Transverse colon (tissue), 4 donors: ENCODE results near the gene SDK2. TPM values are rescaled to one million over a fixed set of nuclear protein-coding genes. Genes with fewer than 3 reads are reported as not detected.

ENCODE experiments used
- DNase-seq: peaks from one replicate; pipeline ENCODE4 v3.0.0-alpha.2; 2019
- H3K27ac ChIP-seq, 4 donors: fragments of 200-600 bp; sonication (generic); 2 replicates each; pipeline ENCODE4 v1.5.1; 2016 to 2018; ENCODE audit warnings: inconsistent platforms in 4 of 4
- H3K27me3 ChIP-seq: fragments of 200-600 bp; sonication (generic); 2 replicates; pipeline ENCODE4 v1.5.1; 2017; ENCODE audit warnings: inconsistent platforms
- H3K36me3 ChIP-seq, 4 donors: fragments of 200-600 bp; sonication (generic); 2 replicates each; pipeline ENCODE4 v1.5.1; 2017 to 2019; ENCODE audit warnings: inconsistent platforms in 4 of 4
- H3K4me1 ChIP-seq, 4 donors: fragments of 200-600 bp; sonication (generic); 2 replicates each; pipeline ENCODE4 v1.5.1; 2017 to 2020; ENCODE audit warnings: inconsistent platforms in 4 of 4
- H3K4me3 ChIP-seq, 4 donors: fragments of 200-600 bp; sonication (generic); 1 replicate in 1 of 4; 2 replicates in 3 of 4; pipeline versions ENCODE4 v1.5.1 to v1.6.1; 2017 to 2019; ENCODE audit warnings: inconsistent platforms in 4 of 4
- H3K9me3 ChIP-seq, 2 donors: fragments of 200-600 bp; sonication (generic); 2 replicates each; pipeline ENCODE4 v1.5.1; 2017 to 2019; ENCODE audit warnings: inconsistent platforms in 2 of 2
- CTCF ChIP-seq, 5 experiments: fragments of 200-600 bp in 3 of 5; fragments of 450-650 bp in 2 of 5; sonication (generic) in 3 of 5; IDR thresholded peaks; 1 replicate in 2 of 5; 2 replicates in 3 of 5; pipeline ENCODE4 v1.5.1; 2016 to 2017; ENCODE audit warnings: antibody characterized with exemption in 5 of 5, inconsistent platforms in 3 of 5, mild to moderate bottlenecking in 2 of 5, moderate library complexity in 1 of 5
- EP300 ChIP-seq: sonication (generic); formaldehyde crosslinking; IDR thresholded peaks from one replicate; pipeline ENCODE4 v1.6.1; 2017; ENCODE audit warnings: antibody characterized with exemption, low read depth
- POLR2A ChIP-seq: fragments of 450-650 bp; IDR thresholded peaks from one replicate; pipeline ENCODE4 v1.6.1; 2016; ENCODE audit warnings: antibody characterized with exemption, mild to moderate bottlenecking, moderate library complexity
- POLR2AphosphoS5 ChIP-seq, 3 donors: sonication (generic); formaldehyde crosslinking; IDR thresholded peaks; one replicate each; pipeline ENCODE4 v1.6.1; 2016; ENCODE audit warnings: antibody characterized with exemption in 3 of 3
- WGBS, 2 donors: methylation state at CpG; one replicate each; pipeline ENCODE4 v1.1.5; 2018; ENCODE audit warnings: low coverage in 1 of 2; 5-methylcytosine and 5-hydroxymethylcytosine counted together
- in situ Hi-C, 4 donors: fragments of 200-750 bp; cut with MboI; loops; one replicate each; pipeline versions ENCODE4 v1.15.0 to v1.15.1; 2017; ENCODE audit warnings: low sequenced_read_pairs in 3 of 4, low pct_ligation_motif_present in 1 of 4, low pct_unique_long_range_greater_than_20kb in 1 of 4
- intact Hi-C: fragments of 100-400 bp; cut with DNase I; formaldehyde crosslinking; loops from one replicate; pipeline ENCODE4 v1.15.1; 2023; ENCODE audit warnings: low total_unique reads
- total RNA-seq, 4 donors: library from RNA; depleted of rRNA; stranded (reverse); fragments of >200 nt; gene quantifications; one replicate each; pipeline ENCODE4 v1.1.0, GENCODE V29; 2016

SDK2 gene
- total RNA-seq, 4 donors from 2014 or later: 2.6 to 9.8 (median 3.4) TPM

DNA sequence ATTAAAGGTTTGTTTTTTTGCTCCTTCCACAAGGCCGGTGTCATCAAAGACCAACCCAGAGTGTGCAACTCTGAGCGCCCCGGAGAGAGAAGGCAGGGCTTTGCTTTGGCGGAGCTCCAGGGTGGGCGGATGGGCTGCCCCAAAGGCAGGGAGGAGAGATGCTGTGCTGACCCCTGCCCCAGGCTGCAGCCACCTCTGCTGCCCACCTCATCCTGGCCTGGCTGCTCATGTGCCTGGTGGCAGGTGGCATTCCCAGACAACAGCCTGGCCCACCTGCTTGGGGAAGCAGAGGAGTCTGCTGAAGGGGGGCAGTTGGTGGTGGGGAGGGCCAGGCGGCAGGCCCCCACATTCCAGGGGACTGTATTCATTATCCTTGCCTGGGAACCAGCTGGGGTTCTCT is 122.1 kb downstream of the SDK2 start:
- Histone ChIP-seq H3K9me3 (no peaks in the 10 kb centered on the region), H3K27me3 (no peaks in the 10 kb centered on the region), H3K4me1 (no peaks in the 10 kb centered on the region), H3K4me3 (no peak overlapping the region), H3K27ac (no peak overlapping the region), H3K36me3 (no peaks in the 10 kb centered on the region)
- in situ Hi-C loops (no loop called here), intact Hi-C loops (no loop called here)
- DNase-seq: no peak
- 89% methylated on average over 6 of the region's 6 CpGs; no CpG with 5 or more reads in 1 of the 2 donors for WGBS, 2 donors
- TF ChIP-seq POLR2AphosphoS5 (IDR thresholded peaks at IDR 0.05) (no peak), EP300 (no peak), POLR2A (no peak), CTCF (IDR thresholded peaks at IDR 0.05) (no peak)

DNA sequence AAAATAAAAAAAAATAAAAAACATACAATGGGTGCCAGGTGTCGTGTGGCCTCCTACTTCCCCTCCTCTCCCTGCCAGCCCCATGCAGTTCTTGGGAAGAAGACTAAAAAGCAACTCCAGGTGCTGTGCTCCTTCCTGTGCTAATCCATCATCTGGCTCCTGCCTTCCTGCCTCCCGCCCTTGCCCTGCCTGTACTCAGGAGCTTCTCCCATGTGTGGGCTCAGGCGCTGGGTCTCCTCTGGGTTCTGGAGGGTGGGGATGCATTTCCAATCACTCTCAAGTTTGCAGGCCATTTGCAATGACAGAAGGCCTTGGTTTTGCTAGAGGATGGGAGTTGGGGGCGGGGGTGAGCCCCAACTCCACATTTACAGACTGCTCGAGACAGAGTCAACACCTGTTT is 122.9 kb downstream of the SDK2 start:
- H3K4me3 ChIP-seq: no peak overlapping the region
- no peaks in the 10 kb centered on the region for H3K9me3 ChIP-seq
- H3K27ac ChIP-seq: no peak overlapping the region
- H3K27me3 ChIP-seq: no peaks in the 10 kb centered on the region
- H3K4me1 ChIP-seq: no peaks in the 10 kb centered on the region
- DNase-seq: no peak
- WGBS, 2 donors: 87 to 100% methylated on average over 1 to 5 of the region's 5 CpGs
- TF ChIP-seq POLR2A: no peak
- in situ Hi-C loops (no loop called here), intact Hi-C loops (no loop called here)
- no peaks in the 10 kb centered on the region for H3K36me3 ChIP-seq

GRCh38 chr17:73520369-73520761 is 123.9 kb downstream of the SDK2 start:
- Histone ChIP-seq H3K9me3 (no peaks in the 10 kb centered on the region), H3K4me3 (no peak overlapping the region)

GRCh38 chr17:73519714-73520368 is 124.4 kb downstream of the SDK2 start:
- Histone ChIP-seq H3K4me3 (no peak overlapping the region), H3K27me3 (no peaks in the 10 kb centered on the region), H3K27ac (no peak overlapping the region), H3K9me3 (no peaks in the 10 kb centered on the region), H3K36me3 (no peaks in the 10 kb centered on the region), H3K4me1 (no peaks in the 10 kb centered on the region)
- intact Hi-C loops: no loop called here
- no peak for DNase-seq
- 83 to 100% methylated on average over 2 to 22 of the region's 22 CpGs for WGBS, 2 donors
- TF ChIP-seq EP300: no peak
- TF ChIP-seq POLR2AphosphoS5 (IDR thresholded peaks at IDR 0.05): no peak
- TF ChIP-seq CTCF (IDR thresholded peaks at IDR 0.05): no peak
- TF ChIP-seq POLR2A: no peak
- in situ Hi-C loops: no loop called here

More at GRCh38 chr17:73520369-73520761, 123.9 kb downstream of the SDK2 start:
- Histone ChIP-seq H3K36me3 (no peaks in the 10 kb centered on the region), H3K4me1 (no peaks in the 10 kb centered on the region), H3K27ac (no peak overlapping the region), H3K27me3 (no peaks in the 10 kb centered on the region)
- no peak for DNase-seq
- intact Hi-C loops (no loop called here), in situ Hi-C loops (no loop called here)
- WGBS, 2 donors: 86% methylated on average over 6 of the region's 7 CpGs; no CpG with 5 or more reads in 1 of the 2 donors
- TF ChIP-seq CTCF (IDR thresholded peaks at IDR 0.05): no peak
- no peak for TF ChIP-seq POLR2AphosphoS5 (IDR thresholded peaks at IDR 0.05)
- no peak for TF ChIP-seq POLR2A
- no peak for TF ChIP-seq EP300

DNA sequence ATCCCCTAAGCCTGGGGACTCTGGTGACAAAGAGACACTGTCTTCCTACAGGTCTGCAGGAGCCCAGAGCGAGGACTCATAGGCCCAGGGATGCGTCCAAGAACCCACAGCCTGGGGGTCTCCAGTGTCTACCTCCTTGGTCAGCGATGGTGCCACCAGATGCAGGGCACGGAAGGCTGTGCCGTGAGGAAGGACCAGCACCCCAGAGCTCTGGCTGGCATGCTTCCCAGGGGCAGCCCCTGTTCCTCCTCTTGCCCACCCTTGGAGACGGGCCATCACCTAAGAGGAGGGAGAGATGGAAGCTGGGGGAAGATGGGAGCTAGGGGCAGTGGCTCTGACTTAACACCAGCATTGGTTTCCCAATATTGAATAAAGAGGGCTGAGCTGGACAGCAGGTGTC is 125.2 kb downstream of the SDK2 start:
- H3K27me3 ChIP-seq: no peaks in the 10 kb centered on the region
- H3K4me1 ChIP-seq: no peaks in the 10 kb centered on the region
- no peak for DNase-seq
- H3K4me3 ChIP-seq: no peak overlapping the region
- no peak overlapping the region for H3K27ac ChIP-seq
- no peak for TF ChIP-seq EP300
- TF ChIP-seq POLR2A: no peak
- TF ChIP-seq CTCF (IDR thresholded peaks at IDR 0.05): no peak
- TF ChIP-seq POLR2AphosphoS5 (IDR thresholded peaks at IDR 0.05): no peak
- no peaks in the 10 kb centered on the region for H3K9me3 ChIP-seq
- H3K36me3 ChIP-seq: no peaks in the 10 kb centered on the region
- in situ Hi-C loops (no loop called here), intact Hi-C loops (no loop called here)
- WGBS, 2 donors: 92% methylated on average over 6 of the region's 6 CpGs; no CpG with 5 or more reads in 1 of the 2 donors
